SK-N-SH treated with all-trans-retinoic acid at 6 μM for 48 hours (cell line): Measurements from ENCODE around the gene TRPM1.

Experiments used
- BACH2 ChIP-seq: fragments of 250-450 bp; sonication (Bioruptor Pico); IDR thresholded peaks from 2 replicates; pipeline ENCODE4 v1.9.0; 2021; ENCODE audit warnings: mild to moderate bottlenecking, borderline replicate concordance
- CSDC2 ChIP-seq: fragments of 250-450 bp; sonication (Bioruptor Pico); IDR thresholded peaks from 2 replicates; pipeline ENCODE4 v1.5.0; 2020; ENCODE audit warnings: mild to moderate bottlenecking, moderate library complexity
- ISL1 ChIP-seq: fragments of 250-450 bp; sonication (Bioruptor Pico); IDR thresholded peaks from 2 replicates; pipeline ENCODE4 v2.1.2; 2022; ENCODE audit warnings: mild to moderate bottlenecking, moderate library complexity
- OSR1 ChIP-seq: fragments of 250-450 bp; sonication (Bioruptor Pico); IDR thresholded peaks from 2 replicates; pipeline ENCODE4 v1.8.0; 2022; ENCODE audit warnings: moderate library complexity, mild to moderate bottlenecking, inconsistent platforms
- PPARA ChIP-seq: fragments of 250-450 bp; sonication (Bioruptor Pico); IDR thresholded peaks from 2 replicates; pipeline ENCODE4 v1.5.0; 2020; ENCODE audit warnings: mild to moderate bottlenecking, borderline replicate concordance
- RARB ChIP-seq: fragments of 250-450 bp; sonication (Bioruptor Pico); IDR thresholded peaks from 2 replicates; pipeline ENCODE4 v1.8.0; 2021; ENCODE audit warnings: mild to moderate bottlenecking, moderate library complexity
- TCF4 ChIP-seq: fragments of 250-450 bp; sonication (Bioruptor Pico); IDR thresholded peaks from 2 replicates; pipeline ENCODE4 v1.8.0; 2021; ENCODE audit warnings: mild to moderate bottlenecking, moderate library complexity, borderline replicate concordance
- TOX ChIP-seq: fragments of 250-450 bp; sonication (Bioruptor Pico); IDR thresholded peaks from 2 replicates; pipeline ENCODE4 v1.8.0; 2021; ENCODE audit warnings: mild to moderate bottlenecking, moderate library complexity, borderline replicate concordance
- ZC3H10 ChIP-seq: fragments of 250-450 bp; sonication (Bioruptor Pico); IDR thresholded peaks from 2 replicates; pipeline ENCODE4 v1.5.1; 2021; ENCODE audit warnings: mild to moderate bottlenecking, moderate library complexity
- ZFP3 ChIP-seq: fragments of 250-450 bp; sonication (Bioruptor Pico); IDR thresholded peaks from 2 replicates; pipeline ENCODE4 v1.5.0; 2020; ENCODE audit warnings: mild to moderate bottlenecking, moderate library complexity
- ZNF70 ChIP-seq: fragments of 450-650 bp; formaldehyde crosslinking; IDR thresholded peaks from 2 replicates; pipeline ENCODE4 v1.5.0; 2020; ENCODE audit warnings: mild to moderate bottlenecking, moderate library complexity
- ZNF8 ChIP-seq: fragments of 450-650 bp; formaldehyde crosslinking; IDR thresholded peaks from 2 replicates; pipeline ENCODE4 v1.5.0; 2020; ENCODE audit warnings: mild to moderate bottlenecking, moderate library complexity
- TF ChIP-seq, protein P1 (sequence below): fragments of 250-450 bp; sonication (Bioruptor Pico); IDR thresholded peaks from 2 replicates; pipeline ENCODE4 v1.5.1; 2020; ENCODE audit warnings: low read depth, mild to moderate bottlenecking, moderate library complexity
- TF ChIP-seq, protein P2 (sequence below): fragments of 250-450 bp; sonication (Bioruptor Pico); IDR thresholded peaks from 2 replicates; pipeline ENCODE4 v1.8.0; 2020; ENCODE audit warnings: mild to moderate bottlenecking, moderate library complexity, borderline replicate concordance

DNA sequence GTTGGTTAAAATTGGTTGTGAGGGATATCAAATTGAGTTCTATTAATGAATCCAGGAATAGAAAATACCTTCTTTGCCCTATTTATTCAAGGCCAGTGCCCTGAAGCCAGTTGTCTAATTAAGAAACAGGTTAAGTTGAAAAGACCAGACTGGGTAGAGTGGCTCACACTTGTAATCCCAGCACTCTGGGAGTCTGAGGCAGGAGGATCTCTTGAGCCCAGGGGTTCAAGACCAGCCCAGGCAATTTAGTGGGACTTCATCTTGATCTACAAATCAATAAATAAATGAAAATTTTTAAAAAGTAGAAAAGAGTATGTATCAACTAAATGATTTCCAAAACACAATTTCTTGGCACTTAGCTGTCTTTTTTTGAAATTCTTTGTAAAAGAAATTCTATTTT lies 40.3 kb upstream of the TRPM1 start:
- no peak for TF ChIP-seq TOX
- TF ChIP-seq, protein P1, sequence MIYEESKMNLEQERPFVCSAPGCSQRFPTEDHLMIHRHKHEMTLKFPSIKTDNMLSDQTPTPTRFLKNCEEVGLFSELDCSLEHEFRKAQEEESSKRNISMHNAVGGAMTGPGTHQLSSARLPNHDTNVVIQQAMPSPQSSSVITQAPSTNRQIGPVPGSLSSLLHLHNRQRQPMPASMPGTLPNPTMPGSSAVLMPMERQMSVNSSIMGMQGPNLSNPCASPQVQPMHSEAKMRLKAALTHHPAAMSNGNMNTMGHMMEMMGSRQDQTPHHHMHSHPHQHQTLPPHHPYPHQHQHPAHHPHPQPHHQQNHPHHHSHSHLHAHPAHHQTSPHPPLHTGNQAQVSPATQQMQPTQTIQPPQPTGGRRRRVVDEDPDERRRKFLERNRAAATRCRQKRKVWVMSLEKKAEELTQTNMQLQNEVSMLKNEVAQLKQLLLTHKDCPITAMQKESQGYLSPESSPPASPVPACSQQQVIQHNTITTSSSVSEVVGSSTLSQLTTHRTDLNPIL: no peak
- TF ChIP-seq RARB: no peak
- TF ChIP-seq, protein P2, sequence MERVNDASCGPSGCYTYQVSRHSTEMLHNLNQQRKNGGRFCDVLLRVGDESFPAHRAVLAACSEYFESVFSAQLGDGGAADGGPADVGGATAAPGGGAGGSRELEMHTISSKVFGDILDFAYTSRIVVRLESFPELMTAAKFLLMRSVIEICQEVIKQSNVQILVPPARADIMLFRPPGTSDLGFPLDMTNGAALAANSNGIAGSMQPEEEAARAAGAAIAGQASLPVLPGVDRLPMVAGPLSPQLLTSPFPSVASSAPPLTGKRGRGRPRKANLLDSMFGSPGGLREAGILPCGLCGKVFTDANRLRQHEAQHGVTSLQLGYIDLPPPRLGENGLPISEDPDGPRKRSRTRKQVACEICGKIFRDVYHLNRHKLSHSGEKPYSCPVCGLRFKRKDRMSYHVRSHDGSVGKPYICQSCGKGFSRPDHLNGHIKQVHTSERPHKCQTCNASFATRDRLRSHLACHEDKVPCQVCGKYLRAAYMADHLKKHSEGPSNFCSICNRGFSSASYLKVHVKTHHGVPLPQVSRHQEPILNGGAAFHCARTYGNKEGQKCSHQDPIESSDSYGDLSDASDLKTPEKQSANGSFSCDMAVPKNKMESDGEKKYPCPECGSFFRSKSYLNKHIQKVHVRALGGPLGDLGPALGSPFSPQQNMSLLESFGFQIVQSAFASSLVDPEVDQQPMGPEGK (CRISPR knock-in tag): no peak
- TF ChIP-seq PPARA (CRISPR knock-in tag): no peak
- TF ChIP-seq ZNF8 (CRISPR knock-in tag): no peak
- no peak for TF ChIP-seq ZFP3 (CRISPR knock-in tag)
- no peak for TF ChIP-seq ZC3H10 (CRISPR knock-in tag)
- no peak for TF ChIP-seq OSR1 (CRISPR knock-in tag)
- TF ChIP-seq ZNF70 (CRISPR knock-in tag): no peak
- TF ChIP-seq TCF4 (CRISPR knock-in tag): no peak
- TF ChIP-seq BACH2 (CRISPR knock-in tag): no peak
- no peak for TF ChIP-seq ISL1 (CRISPR knock-in tag)
- TF ChIP-seq CSDC2 (CRISPR knock-in tag): no peak
